ENCODE results near the gene LBH.

LBH gene

GRCh38 chr2:30235859-30236535 is 4.7 kb downstream of the LBH start:
- DNase-seq = no peak

- no peak for DNase-seq
These were observed 5.4 kb downstream of the LBH start for GRCh38 chr2:30236591-30237238.

DNA sequence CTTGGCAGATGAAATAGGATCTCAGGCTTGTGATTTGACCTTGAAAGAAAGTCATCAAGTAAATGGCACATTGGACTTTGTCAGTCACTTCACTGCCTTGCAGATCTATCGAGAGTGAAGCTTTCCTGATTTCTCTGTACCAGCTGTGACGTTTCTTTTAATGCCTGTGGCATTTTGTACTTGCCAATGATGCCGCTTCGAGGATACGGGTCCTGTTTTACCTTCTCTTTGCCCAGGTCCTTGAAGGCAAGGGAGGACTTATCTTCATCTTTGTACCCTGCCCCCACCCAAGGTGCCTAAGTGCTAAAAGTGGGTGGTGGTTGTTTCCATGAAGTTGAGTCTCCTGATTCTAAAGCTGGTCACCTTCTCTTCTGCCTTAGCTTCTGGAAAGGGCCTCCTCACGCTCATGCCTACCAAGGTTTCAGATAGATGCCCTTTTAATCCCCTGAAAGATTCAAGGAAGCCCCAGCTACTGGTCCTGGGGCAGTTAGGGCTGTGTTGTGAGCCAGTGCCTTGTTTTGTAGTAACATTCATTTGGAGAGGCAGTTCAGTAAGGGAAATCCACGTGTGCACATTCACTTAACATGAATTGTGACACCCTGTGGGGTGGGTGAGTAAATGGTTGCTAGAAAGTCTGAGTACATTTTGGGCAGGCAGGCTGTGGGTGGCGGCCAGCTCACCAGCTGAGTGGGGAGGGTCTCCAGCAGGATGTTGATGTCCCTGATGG is 6.1 kb downstream of the LBH start:
- no peak for DNase-seq

DNA sequence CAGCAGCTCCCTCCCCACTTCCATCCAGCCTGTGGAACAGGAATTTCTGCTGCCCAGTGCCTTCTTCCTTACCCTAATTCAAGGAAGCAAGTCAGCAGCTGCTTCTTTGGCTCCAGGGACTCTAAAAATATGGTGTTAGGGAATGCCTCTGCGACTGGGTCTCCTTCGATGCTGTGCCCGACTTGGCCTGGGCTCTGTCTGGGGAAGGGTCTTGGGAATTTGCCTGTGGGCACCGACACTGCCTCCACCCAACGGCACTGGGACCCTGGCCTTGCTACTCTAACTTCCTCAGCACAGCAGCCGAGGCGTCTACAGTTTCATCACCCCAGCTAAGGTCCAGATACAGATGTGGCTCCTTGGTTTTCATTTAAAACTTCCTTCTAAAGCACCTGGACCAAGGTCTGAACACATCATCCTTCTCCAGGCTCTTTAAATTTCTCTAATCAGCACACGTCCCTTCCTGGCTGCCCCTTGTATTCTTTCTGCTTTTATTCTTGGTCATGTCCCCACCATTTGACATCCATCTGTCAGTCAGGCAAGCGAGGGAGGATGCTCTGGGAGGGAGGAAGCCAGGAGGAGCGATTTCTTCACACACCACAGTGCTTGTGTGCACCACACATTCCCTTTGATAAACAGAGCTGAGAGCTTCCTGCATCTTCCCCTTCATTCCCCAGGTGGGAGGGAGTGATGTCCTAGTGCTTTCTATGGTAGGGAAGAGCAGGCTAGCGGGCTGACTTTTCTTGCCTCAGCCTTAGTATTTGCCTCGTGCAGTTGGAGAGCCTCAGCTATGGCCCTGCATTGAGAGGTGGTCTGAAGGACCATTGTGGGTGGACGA is 6.8 kb downstream of the LBH start:
- DNase-seq = no peak

- DNase-seq = peak; percentile 17 to 65 (median 58)
These were observed 8.1 kb downstream of the LBH start for GRCh38 chr2:30239308-30239985.

GRCh38 chr2:30239986-30240752 is 8.8 kb downstream of the LBH start:
- no peak for DNase-seq

DNA sequence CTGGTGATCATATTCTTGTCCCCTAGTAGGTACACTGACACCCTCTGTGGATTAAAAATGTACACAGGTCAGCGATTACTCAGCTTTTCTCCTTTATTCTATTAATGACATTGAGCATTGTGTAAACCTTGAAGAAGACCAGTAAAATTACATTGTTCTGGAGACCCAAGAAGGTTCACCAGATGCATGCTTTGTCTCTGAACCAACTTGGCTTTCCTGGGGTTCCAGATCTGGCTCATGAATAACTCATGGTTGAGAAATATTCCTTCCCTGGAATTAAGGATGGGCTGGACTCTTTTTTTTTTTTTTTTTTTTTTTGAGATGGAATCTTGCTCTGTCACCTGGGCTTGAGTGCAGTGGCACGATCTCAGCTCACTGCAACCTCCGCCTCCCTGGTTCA is 11.9 kb downstream of the LBH start:
- no peak for DNase-seq

- DNase-seq = no peak
These were observed 14.0 kb downstream of the LBH start for GRCh38 chr2:30245364-30245763.

DNA sequence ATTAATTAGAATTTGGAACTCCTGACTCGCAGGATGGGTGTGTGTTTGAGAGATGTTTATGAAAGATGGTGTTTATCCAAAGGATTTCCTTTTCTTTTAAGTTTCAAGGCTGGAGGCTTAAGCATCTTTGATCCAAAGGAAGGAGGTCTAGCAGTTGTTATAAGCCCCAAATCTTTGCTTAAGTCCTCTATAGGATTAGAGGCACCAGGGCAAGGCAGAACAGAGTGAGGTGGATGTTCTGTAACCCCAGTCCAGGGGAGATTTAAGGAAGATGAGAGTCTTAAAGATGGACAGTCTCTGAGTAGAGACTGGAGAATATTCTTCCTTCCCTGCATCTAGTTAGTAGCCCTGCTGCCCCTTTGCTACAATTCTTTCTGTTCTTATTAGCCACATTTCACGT is 17.5 kb downstream of the LBH start:
- DNase-seq = no peak

- no peak for DNase-seq
These were observed 18.0 kb downstream of the LBH start for GRCh38 chr2:30249354-30249753.

DNA sequence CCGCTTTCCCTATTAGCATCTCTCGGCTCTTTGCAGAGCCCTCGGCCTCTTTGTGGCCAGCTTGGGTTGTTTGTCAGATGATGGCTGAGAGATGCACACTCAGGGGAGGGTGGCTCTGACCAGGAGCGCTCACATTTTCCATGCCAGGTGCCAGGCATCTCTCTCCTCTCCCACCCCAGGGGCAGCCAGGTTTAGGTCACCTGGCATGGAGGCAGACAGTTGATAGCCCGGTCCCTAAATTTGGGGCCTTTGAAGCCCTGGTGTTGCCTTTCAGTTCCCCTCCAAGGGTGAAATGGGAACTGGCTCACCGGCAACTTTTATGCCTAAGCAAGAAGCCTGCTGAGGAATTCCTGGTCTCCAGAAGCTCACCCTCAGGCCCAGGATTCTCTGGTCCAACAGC is 19.1 kb downstream of the LBH start:
- no peak for DNase-seq

- DNase-seq = no peak
These were observed 21.7 kb downstream of the LBH start for GRCh38 chr2:30252723-30253701.

GRCh38 chr2:30253873-30254684 is 22.7 kb downstream of the LBH start:
- no peak for DNase-seq

DNA sequence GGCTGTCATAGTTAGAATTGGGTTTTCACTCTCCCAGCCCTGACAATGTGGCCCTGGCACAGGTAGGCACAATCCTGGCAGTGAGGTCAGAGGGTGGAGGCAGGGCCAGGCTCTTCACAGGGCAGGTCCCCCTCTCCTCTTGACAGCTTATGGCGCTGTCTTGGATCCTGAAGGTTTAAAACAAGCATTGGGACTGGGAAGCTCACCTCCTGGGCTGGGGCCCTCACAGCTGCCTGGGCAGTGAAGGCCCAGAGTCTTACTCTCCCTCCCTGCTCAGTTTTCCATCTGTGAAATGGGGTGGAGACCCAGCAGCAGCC is 23.3 kb downstream of the LBH start:
- no peak for DNase-seq

DNA sequence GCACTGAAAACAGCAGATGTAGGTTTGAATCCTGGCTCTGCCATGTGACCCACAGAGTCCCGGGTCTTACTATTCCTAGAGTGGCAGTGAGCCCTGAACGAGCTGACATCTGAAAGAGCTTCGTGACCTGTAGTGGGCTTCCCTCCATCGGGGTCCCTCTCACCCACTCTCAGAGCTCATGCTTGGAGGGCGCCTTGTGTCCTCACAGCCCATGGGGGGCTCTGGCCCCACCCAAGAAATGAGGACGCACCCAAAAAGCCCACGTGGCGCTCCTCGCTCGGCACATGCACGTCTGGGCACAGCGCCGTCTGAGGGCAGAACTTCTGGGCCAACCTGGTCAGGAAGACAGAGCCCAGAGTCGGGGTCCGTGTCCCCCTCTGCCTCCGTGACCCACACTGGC is 23.7 kb downstream of the LBH start:
- no peak for DNase-seq

- peak; percentile 25 to 60 (median 50) for DNase-seq
These were observed 24.4 kb downstream of the LBH start for GRCh38 chr2:30255466-30256408.

DNA sequence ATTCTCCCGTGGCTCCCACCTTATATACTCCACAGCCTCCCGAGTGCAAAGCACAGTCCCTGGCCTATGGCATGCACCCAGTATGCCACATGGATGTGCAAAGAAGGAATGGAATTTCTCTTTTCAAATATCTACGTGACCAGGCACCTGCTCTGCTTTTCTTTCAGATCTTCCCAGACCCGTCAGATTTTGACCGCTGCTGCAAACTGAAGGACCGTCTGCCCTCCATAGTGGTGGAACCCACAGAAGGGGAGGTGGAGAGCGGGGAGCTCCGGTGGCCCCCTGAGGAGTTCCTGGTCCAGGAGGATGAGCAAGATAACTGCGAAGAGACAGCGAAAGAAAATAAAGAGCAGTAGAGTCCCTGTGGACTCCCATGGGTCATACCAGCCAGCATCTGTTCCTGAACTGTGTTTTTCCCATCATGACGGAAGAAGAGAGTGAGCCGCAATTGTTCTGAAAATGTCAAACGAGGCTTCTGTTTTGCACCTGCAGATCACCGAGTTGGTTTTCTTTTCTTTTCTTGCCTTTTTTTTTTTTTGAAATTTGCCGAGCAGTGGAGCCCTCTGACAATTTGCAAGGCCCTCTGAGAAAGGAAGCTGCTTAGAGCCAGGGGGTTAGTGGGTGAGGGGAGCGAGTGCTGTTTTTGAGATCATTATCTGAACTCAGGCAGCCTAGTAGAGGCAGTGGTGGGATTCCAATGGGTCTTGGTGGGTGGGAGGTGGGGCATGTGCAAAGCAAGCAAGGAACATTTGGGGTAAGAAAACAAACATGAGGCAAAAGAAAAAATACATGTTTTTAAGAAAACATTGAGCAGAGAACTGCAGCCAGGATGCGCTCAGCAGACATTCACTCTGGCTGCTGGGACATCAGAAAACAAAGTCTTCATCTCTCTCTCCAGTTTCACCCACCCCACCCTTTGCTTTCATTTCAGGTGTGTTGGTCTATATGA is 26.2 kb downstream of the LBH start:
- peak in 1 of 3 experiments; percentile 75 for DNase-seq
